NCI-H774 (cell line): ENCODE data around the gene CBFA2T2.

Experiments
- DNase-seq: peaks from one replicate; lab custom pipeline; 2025; lab: John Stamatoyannopoulos, UW

CBFA2T2 gene

GRCh38 chr20:33679758-33680485 lies 190.0 kb downstream of the CBFA2T2 start:
- DNase-seq: no peak

GRCh38 chr20:33680686-33681085 lies 190.8 kb downstream of the CBFA2T2 start:
- no peak for DNase-seq

GRCh38 chr20:33681288-33681687 lies 191.4 kb downstream of the CBFA2T2 start:
- DNase-seq: no peak

GRCh38 chr20:33681728-33682353 lies 191.9 kb downstream of the CBFA2T2 start:
- no peak for DNase-seq

GRCh38 chr20:33684533-33685327 lies 194.8 kb downstream of the CBFA2T2 start:
- no peak for DNase-seq

GRCh38 chr20:33685328-33686099 lies 195.6 kb downstream of the CBFA2T2 start:
- peak; percentile 19 for DNase-seq

GRCh38 chr20:33686100-33686983 lies 196.4 kb downstream of the CBFA2T2 start, which contains the start of gene E2F1:
E2F1 (minus strand) TSS chr20:33686385; CDS start chr20:33686264, 121 bp downstream.
- peak; percentile 95 for DNase-seq

GRCh38 chr20:33686984-33687366 lies 197.1 kb downstream of the CBFA2T2 start:
- no peak for DNase-seq

- no peak for DNase-seq
Observed at GRCh38 chr20:33687370-33687915, 197.5 kb downstream of the CBFA2T2 start.

- no peak for DNase-seq
Observed at GRCh38 chr20:33687993-33688937, 198.4 kb downstream of the CBFA2T2 start.

GRCh38 chr20:33688938-33689424 lies 199.1 kb downstream of the CBFA2T2 start:
- no peak for DNase-seq

- DNase-seq: no peak
Observed at GRCh38 chr20:33689493-33689892, 199.6 kb downstream of the CBFA2T2 start.

GRCh38 chr20:33689973-33690372 lies 200.1 kb downstream of the CBFA2T2 start:
- no peak for DNase-seq

- DNase-seq: no peak
Observed at GRCh38 chr20:33693289-33693688, 203.4 kb downstream of the CBFA2T2 start.

GRCh38 chr20:33693741-33694638 lies 204.1 kb downstream of the CBFA2T2 start:
- no peak for DNase-seq

- DNase-seq: no peak
Observed at GRCh38 chr20:33694639-33695012, 204.7 kb downstream of the CBFA2T2 start.

- DNase-seq: no peak
Observed at GRCh38 chr20:33696448-33696847, 206.6 kb downstream of the CBFA2T2 start.

GRCh38 chr20:33697129-33697528 lies 207.2 kb downstream of the CBFA2T2 start:
- no peak for DNase-seq
